Measurements from ENCODE around the gene NAT10. TPM values are rescaled to one million over a fixed set of nuclear protein-coding genes. Genes with fewer than 3 reads are reported as not detected.

NAT10 gene
- total RNA-seq, 2 experiments from 2014 or later, result 63.8 to 93.9 TPM

DNA sequence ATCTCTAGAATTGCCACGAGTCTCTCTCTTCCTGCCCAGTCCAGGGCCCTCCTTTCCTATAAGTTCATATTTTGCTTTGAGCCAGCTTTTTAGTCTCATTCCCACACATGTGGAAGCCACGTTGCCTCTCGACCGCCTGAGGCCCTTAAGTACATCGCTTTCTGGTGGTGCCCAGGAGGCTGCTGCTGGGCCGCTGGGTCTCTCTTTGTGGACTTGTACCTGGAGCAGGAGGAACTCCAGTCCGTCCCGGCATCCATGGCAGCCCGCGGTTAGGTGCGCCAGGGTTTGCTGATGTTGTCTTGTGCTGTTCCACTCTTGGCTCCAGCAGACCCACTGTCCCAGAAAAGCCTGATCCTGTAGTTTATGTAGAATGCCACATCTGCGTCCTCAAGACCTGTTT lies 41.0 kb downstream of the NAT10 start:
- CTCF ChIA-PET, result interaction anchor here (1.7 kb wide), 1 partner anchor 211 kb away, joined by 4 read pairs; the partner anchor contains the start of gene ABTB2
- no peaks in the 10 kb centered on the region for H3K27me3 Mint-ChIP-seq
- H3K9me3 Mint-ChIP-seq (ENCODE audit: low read depth), result no peaks in the 10 kb centered on the region

DNA sequence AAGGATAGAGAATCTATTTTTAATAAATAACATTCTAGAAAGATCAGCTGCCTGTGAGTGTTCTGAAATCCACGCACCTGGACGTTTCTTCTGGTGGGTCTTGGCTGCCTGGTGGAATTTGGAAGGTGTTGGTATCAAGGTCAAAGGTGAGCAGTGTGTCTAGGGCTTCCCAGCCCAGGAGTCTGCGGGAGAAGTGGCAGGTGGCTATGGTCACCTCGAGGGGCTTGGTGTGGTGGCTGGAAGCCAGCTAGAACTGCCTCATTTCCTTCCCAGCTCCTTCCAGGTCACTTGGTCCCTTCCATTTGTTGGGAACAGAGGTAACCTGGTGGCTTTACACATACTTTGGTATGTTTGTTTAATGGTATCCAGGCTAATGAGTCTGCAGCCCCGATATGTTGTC lies 41.4 kb downstream of the NAT10 start:
- DNase-seq, result no peak
- Mint-ChIP-seq H3K27me3 (no peaks in the 10 kb centered on the region), H3K27ac (no peak overlapping the region), H3K4me1 (no peaks in the 10 kb centered on the region), H3K4me3 (no peak overlapping the region), H3K9me3 (ENCODE audit: low read depth) (no peaks in the 10 kb centered on the region), H3K36me3 (peaks cover 27% of the 10 kb centered on the region)
- ATAC-seq, result no peak
- CTCF ChIA-PET, result interaction anchor here (1.7 kb wide), 1 partner anchor 211 kb away, joined by 4 read pairs; the partner anchor contains the start of gene ABTB2

More for the DNA sequence above, 41.0 kb downstream of the NAT10 start:
- Mint-ChIP-seq H3K36me3 (peaks cover 31% of the 10 kb centered on the region), H3K27ac (no peak overlapping the region), H3K4me3 (no peak overlapping the region), H3K4me1 (no peaks in the 10 kb centered on the region)
- DNase-seq, result no peak
- no peak for ATAC-seq

DNA sequence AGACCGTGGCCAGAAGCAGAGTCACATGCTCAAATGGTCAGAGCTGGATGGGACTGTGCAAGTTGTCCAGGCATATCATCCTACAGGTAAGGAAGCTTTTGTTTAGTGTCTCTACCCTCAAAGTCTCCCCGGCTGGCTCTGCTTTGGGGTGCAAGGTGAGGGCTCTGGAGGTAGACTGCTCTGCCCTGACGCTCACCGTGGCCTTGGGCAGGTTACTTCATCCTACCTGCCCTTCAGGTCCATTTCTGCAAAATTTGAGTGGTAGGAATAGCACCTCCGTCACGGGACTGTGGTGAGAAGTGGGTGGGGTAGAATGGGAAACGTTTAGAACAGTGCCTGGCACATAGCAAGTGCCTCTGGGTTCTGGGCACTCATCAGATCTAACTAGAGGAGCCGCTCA lies 42.2 kb downstream of the NAT10 start:
- no peak overlapping the region for H3K27ac Mint-ChIP-seq
- H3K36me3 Mint-ChIP-seq, result peaks cover 24% of the 10 kb centered on the region
- H3K9me3 Mint-ChIP-seq (ENCODE audit: low read depth), result no peaks in the 10 kb centered on the region
- CTCF ChIA-PET, result interaction anchor here (1.7 kb wide), 1 partner anchor 210 kb away, joined by 4 read pairs; the partner anchor contains the start of gene ABTB2
- no peaks in the 10 kb centered on the region for H3K4me1 Mint-ChIP-seq
- no peak overlapping the region for H3K4me3 Mint-ChIP-seq
- DNase-seq, result no peak
- H3K27me3 Mint-ChIP-seq, result no peaks in the 10 kb centered on the region
- ATAC-seq, result no peak

GRCh38 chr11:34148504-34149165 lies 43.2 kb downstream of the NAT10 start:
- no peaks in the 10 kb centered on the region for H3K9me3 Mint-ChIP-seq (ENCODE audit: low read depth)
- no peak overlapping the region for H3K27ac Mint-ChIP-seq
- DNase-seq (no peak), ATAC-seq (no peak)
- H3K4me3 Mint-ChIP-seq, result no peak overlapping the region
- no peaks in the 10 kb centered on the region for H3K27me3 Mint-ChIP-seq
- H3K4me1 Mint-ChIP-seq, result peaks cover 4% of the 10 kb centered on the region
- CTCF ChIA-PET, result no interaction called here
- peaks cover 19% of the 10 kb centered on the region for H3K36me3 Mint-ChIP-seq

DNA sequence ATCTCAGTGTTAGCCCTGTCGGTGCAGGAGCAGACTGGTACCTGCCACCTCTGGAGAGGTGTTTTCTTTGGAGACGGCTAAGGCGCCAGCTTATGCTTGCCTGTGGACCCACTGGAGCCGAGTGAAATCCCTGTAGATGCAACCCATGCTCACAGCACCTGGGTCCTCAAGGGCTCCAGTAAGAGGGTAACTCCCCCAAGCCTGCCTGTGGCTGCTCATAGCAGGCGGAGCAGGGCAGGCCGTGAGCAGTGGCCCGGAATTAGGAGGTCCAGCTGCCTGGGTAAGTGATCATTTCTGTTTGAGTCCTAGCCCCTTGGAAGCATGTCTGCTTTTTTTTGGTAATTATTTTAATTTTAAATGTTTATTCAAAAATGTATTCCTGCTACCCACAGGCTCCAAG lies 43.8 kb downstream of the NAT10 start:
- no peak for DNase-seq
- H3K27ac Mint-ChIP-seq, result no peak overlapping the region
- no peaks in the 10 kb centered on the region for H3K9me3 Mint-ChIP-seq (ENCODE audit: low read depth)
- no peak overlapping the region for H3K4me3 Mint-ChIP-seq
- peaks cover 6% of the 10 kb centered on the region for H3K4me1 Mint-ChIP-seq
- H3K27me3 Mint-ChIP-seq, result no peaks in the 10 kb centered on the region
- peaks cover 18% of the 10 kb centered on the region for H3K36me3 Mint-ChIP-seq
- no peak for ATAC-seq
- CTCF ChIA-PET, result interaction anchor here (1.6 kb wide), 1 partner anchor 209 kb away, joined by 5 read pairs; the partner anchor contains the start of gene ABTB2

GRCh38 chr11:34149786-34150185 lies 44.4 kb downstream of the NAT10 start:
- CTCF ChIA-PET, result interaction anchor here (0.7 to 1.6 kb wide), 4 partner anchors 24 to 213 kb away, joined by 3 to 5 read pairs (median 3); partner anchors contain the start of gene ABTB2
- H3K4me3 Mint-ChIP-seq, result no peak overlapping the region
- peaks cover 6% of the 10 kb centered on the region for H3K4me1 Mint-ChIP-seq
- H3K36me3 Mint-ChIP-seq, result peaks cover 15% of the 10 kb centered on the region
- ATAC-seq (no peak), DNase-seq (no peak)
- H3K27me3 Mint-ChIP-seq, result no peaks in the 10 kb centered on the region
- H3K9me3 Mint-ChIP-seq (ENCODE audit: low read depth), result no peaks in the 10 kb centered on the region
- peak overlapping the region; percentile 23 for H3K27ac Mint-ChIP-seq

- Mint-ChIP-seq H3K36me3 (peaks cover 13% of the 10 kb centered on the region), H3K9me3 (ENCODE audit: low read depth) (no peaks in the 10 kb centered on the region), H3K27ac (no peak overlapping the region), H3K27me3 (no peaks in the 10 kb centered on the region), H3K4me1 (peaks cover 6% of the 10 kb centered on the region), H3K4me3 (no peak overlapping the region)
- CTCF ChIA-PET, result interaction anchor here (0.7 to 2.4 kb wide), 6 partner anchors 19 to 212 kb away, joined by 3 to 9 read pairs (median 4); partner anchors contain the start of gene ABTB2
- ATAC-seq (no peak), DNase-seq (no peak)
These were observed 45.2 kb downstream of the NAT10 start for GRCh38 chr11:34150494-34151151.

GRCh38 chr11:34151166-34151565 lies 45.7 kb downstream of the NAT10 start:
- H3K27ac Mint-ChIP-seq, result no peak overlapping the region
- H3K9me3 Mint-ChIP-seq (ENCODE audit: low read depth), result no peaks in the 10 kb centered on the region
- H3K27me3 Mint-ChIP-seq, result no peaks in the 10 kb centered on the region
- no peak for ATAC-seq
- H3K4me1 Mint-ChIP-seq, result peaks cover 6% of the 10 kb centered on the region
- DNase-seq, result no peak
- peaks cover 8% of the 10 kb centered on the region for H3K36me3 Mint-ChIP-seq
- CTCF ChIA-PET, result interaction anchor here (1.5 to 2.4 kb wide), 2 partner anchors 23 to 154 kb away, joined by 3 to 9 read pairs; no protein-coding TSS in a partner anchor
- H3K4me3 Mint-ChIP-seq, result no peak overlapping the region

DNA sequence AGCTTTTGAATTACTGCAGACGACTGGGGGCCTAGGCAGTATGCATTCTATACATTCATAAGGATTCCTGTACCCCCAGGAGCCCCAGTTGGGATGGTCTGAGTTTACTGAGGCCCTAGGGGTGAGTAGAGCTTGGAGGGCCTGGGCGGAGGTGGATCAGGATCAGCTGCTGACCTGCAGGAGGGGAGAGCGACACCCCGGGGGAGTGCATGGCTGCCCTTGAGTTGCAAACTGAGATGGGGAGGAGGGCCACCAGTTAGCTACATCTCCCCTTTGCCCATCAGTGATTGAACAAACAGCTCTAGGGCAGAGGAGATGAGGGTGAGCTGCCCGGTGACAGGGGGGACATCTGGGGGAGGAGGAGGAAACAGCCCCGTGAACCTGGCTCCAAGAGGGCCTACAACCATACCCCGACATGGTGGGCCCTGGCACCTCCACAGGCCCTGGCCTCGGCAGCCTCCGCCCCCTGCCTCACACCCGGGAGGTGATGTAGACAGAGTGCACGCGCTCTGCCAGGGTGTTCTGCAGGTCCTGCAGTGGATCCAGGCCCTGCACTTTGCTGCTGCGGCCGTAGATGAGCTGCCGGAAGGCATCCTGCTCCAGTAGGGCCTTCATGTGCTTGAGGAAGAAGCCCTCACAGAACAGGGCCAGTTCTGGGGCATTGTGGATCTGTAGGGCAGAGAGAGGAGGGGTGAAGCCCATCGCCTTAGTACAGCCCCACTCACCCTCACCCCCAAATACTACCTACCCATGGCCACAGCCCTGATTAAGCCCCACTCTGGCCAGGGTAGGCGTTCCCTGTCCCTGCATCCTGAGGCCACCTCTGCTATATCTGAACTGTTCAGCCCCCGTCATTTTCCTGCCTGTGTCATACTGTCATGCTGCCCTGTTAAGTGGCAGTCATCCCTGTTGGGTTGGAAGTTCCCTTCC lies 46.8 kb downstream of the NAT10 start:
- peak overlapping the region; percentile 36 for H3K27ac Mint-ChIP-seq
- CTCF ChIA-PET, result interaction anchor here (0.6 to 2.4 kb wide), 2 partner anchors 22 to 95 kb away, joined by 3 to 9 read pairs; no protein-coding TSS in a partner anchor
- peaks cover 6% of the 10 kb centered on the region for H3K4me1 Mint-ChIP-seq
- H3K9me3 Mint-ChIP-seq (ENCODE audit: low read depth), result no peaks in the 10 kb centered on the region
- ATAC-seq (no peak), DNase-seq (no peak)
- H3K4me3 Mint-ChIP-seq, result no peak overlapping the region
- H3K36me3 Mint-ChIP-seq, result peaks cover 2% of the 10 kb centered on the region
- H3K27me3 Mint-ChIP-seq, result no peaks in the 10 kb centered on the region

DNA sequence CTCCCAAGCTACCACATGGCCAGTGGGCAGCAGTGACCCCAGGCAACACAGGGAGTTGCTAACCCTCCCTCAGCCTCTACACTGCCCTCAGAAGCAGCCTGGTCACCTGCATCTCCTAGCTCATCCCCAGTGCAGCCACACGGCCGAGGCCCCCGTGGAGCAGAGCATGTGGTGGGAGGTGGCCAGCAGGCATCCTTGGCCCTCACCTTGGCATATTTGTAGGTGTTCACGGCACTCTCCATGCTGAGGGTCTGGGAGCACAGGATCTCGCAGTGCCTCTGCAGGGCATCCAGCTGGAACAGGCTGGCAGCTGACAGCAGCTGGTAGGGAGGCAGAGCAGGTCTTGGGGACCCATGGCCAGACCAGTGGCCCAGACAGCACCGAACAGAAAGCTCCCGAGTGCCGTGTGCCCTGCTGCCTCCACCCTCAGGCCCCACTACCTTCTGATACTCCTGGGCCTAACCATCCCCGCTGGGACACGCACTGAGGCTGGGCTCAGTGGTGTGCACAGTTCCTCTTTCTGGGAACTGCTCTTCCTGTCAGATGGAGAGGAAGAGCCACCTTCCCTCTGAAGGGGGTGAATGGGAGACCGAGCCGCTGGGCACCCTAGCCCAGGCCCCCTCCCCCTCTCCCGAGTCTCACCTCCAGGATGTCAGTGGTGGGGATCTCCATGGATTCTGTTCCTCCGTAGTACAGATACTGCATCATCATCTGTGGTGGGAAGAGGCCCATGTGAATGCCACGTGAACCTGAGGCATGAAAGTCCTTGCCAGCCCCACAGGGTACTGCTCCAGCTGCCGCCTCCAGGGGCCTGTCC lies 48.8 kb downstream of the NAT10 start:
- H3K36me3 Mint-ChIP-seq, result peaks cover 3% of the 10 kb centered on the region
- CTCF ChIA-PET, result interaction anchor here (0.8 to 1.6 kb wide), 2 partner anchors 52 to 157 kb away, joined by 3 to 4 read pairs; no protein-coding TSS in a partner anchor
- DNase-seq, result no peak

GRCh38 chr11:34155057-34155756 lies 49.8 kb downstream of the NAT10 start:
- Mint-ChIP-seq H3K27me3 (no peaks in the 10 kb centered on the region), H3K36me3 (peaks cover 3% of the 10 kb centered on the region), H3K4me1 (peaks cover 29% of the 10 kb centered on the region), H3K9me3 (ENCODE audit: low read depth) (no peaks in the 10 kb centered on the region), H3K4me3 (no peak overlapping the region), H3K27ac (no peak overlapping the region)
- CTCF ChIA-PET, result interaction anchor here (1.6 to 2.8 kb wide), 2 partner anchors 19 to 158 kb away, joined by 4 to 9 read pairs; no protein-coding TSS in a partner anchor
- no peak for ATAC-seq
- DNase-seq, result no peak

More for the DNA sequence above, 48.8 kb downstream of the NAT10 start:
- H3K27ac Mint-ChIP-seq, result no peak overlapping the region
- ATAC-seq, result no peak
- H3K9me3 Mint-ChIP-seq (ENCODE audit: low read depth), result no peaks in the 10 kb centered on the region
- no peaks in the 10 kb centered on the region for H3K27me3 Mint-ChIP-seq
- peaks cover 21% of the 10 kb centered on the region for H3K4me1 Mint-ChIP-seq
- H3K4me3 Mint-ChIP-seq, result no peak overlapping the region

DNA sequence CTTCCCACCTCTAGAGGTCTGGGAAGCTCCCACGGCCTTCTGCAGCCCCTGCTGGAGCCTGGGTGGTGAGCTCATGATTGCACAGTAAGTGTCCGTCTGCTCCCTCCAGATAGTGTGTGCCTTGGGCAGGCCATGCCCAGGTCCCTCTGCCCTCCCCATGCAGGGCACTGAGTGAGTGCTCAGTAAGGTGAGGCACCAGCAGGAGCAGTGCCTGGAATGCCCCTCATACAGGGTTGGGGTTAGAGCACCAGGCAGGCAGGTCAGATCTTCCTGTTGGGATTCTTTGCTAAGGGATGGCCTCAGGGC lies 50.3 kb downstream of the NAT10 start:
- Mint-ChIP-seq H3K9me3 (ENCODE audit: low read depth) (no peaks in the 10 kb centered on the region), H3K4me1 (peaks cover 29% of the 10 kb centered on the region), H3K4me3 (no peak overlapping the region), H3K27me3 (no peaks in the 10 kb centered on the region), H3K36me3 (peaks cover 3% of the 10 kb centered on the region), H3K27ac (no peak overlapping the region)
- CTCF ChIA-PET, result interaction anchor here (1.6 to 2.8 kb wide), 2 partner anchors 19 to 159 kb away, joined by 4 to 9 read pairs; no protein-coding TSS in a partner anchor
- no peak for ATAC-seq
- no peak for DNase-seq

All from activated CD8-positive, alpha-beta memory T cell treated with anti-CD3 and anti-CD28 coated beads, Interleukin-2, amount 10 ng/mL, durations not matched to agents 7 days and 5 days (primary cell).